HG02981 (cell line): ENCODE data around the gene SOX11.
"Not testable (repeated sequence)": the region's sequence is repeated elsewhere in the genome, so short reads cannot be mapped to it uniquely, and the experiment has no call there.

Experiments
- ATAC-seq: cut with Tn5 transposase; IDR thresholded peaks from one replicate; pipeline ENCODE4 v1.9.1; 2021; ENCODE audit warnings: mild to moderate bottlenecking, moderate library complexity; ENCODE audit not compliant: unreplicated experiment

SOX11 gene

GRCh38 chr2:5691985-5692529 is at the start of gene SOX11:
TSS of gene SOX11 (plus strand) at chr2:5692384. CDS start at chr2:5692722, 338 bp downstream.
- no peak for ATAC-seq

DNA sequence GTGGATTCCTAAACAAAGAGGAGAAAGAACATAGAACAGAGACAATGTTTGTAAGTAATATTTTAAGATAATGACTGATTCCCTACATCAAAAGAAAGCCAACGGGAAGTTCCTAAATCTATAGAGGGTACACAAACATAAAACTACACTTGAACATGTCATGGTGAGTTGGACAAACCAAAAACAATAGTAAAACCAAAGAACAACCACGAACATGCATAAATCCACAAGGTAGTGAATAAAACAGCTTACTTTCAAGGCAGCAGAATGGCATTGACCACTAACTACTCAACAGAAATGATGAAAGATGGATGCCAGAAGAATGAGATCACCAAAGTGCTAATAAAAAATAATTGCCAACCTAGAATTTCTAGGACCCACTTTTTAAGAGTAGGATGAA is 39.5 kb upstream of the SOX11 start:
- not testable (repeated sequence) for ATAC-seq

DNA sequence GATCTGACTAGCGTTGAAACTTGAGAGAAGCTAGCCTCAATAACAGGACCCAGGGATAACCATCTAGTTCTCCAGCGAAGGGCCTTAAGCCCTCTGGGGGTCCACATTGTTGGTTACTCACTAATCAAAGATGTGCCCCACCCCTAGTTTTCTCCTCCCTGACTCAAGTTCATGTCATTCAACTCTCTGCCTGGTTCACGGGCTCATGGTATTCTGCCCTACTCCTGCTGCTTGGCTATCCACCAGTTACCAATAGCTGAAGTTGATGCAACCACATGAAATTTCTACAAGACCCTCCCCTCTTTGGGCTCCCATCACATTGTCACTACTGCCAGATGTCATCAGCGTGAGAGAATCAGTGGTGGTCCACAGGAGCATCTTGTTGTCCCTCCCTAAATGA is 38.4 kb upstream of the SOX11 start:
- not testable (repeated sequence) for ATAC-seq

DNA sequence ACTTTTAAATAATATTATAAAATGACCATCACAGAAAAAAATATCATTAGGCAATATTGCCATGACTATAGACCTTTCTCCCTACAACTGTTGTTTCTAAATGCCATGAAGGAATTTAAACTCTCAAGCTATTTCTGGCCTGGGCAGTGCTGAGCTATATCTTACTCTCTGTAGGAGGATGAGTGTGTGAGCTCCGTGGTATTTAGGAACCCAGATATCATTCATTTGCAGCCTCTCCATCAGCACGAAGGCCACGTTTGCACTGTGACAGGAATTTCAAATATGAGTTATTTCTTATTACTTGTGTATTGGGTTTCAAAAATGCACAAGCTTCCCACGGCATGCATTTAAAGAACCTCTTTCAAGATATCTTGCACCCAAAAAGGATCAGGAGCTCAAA is 35.0 kb upstream of the SOX11 start:
- no peak for ATAC-seq

- ATAC-seq, result no peak
These were observed 31.6 kb upstream of the SOX11 start for GRCh38 chr2:5660591-5660990.

DNA sequence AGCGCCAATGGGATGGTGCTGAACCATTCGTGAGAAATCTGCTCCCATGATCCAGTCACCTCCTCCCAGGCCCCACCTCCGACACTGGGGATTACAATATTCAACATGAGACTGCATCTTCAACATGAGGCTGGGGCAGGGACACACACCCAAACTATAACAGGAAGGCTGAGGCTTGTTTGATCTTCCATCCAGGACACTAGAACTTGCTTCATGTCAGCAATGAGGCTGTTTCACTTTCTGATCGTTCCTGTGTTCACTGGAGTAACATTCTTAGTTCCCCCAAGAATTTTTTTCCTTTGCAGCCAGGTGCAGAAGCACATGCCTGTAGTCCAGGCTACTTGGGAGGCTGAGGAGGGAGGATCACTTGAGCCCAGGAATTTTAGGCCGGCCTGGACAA is 30.8 kb upstream of the SOX11 start:
- no peak for ATAC-seq

DNA sequence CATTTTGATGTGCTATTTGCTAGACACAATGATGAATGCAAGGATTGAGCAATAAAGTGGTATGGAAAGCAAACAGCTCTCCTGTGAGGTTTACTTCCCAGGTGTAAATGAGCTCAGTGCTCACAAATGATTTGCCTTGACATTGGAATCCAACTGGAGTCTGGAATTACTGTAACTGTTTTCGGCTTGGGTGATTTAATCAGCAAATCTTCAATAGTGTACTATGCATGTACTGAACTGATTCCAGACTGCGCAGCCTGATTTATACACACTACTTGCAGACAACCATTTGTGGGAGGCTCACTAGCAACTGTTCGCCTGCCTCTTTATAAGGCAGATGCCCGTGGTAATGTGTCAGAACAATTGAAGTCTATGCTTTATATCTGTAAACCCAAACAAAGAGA is 27.9 kb upstream of the SOX11 start:
- no peak for ATAC-seq

DNA sequence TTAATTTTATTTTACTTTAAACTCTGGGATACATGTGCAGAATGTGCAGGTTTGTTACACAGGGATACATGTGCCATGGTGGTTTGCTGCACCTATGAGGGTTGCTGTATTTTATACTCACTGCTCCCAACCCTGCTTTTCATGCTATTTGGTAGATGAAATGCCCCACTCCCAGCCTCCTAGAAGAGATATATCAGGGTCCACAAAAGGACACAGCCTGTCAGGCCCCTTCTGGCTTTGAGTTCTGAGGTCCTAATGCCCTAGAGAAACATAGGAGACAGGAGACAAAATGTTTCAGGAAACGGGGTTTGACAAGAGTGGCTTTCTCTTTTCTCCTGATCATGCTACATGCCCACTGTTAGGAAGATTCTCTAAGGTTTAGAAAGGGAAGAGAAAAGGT is 27.1 kb upstream of the SOX11 start:
- ATAC-seq, result no peak

- ATAC-seq, result no peak
These were observed 25.4 kb upstream of the SOX11 start for GRCh38 chr2:5666798-5667197.

- ATAC-seq, result not testable (repeated sequence)
These were observed 24.5 kb upstream of the SOX11 start for GRCh38 chr2:5667655-5668054.

- ATAC-seq, result no peak
These were observed 23.4 kb upstream of the SOX11 start for GRCh38 chr2:5668682-5669250.

DNA sequence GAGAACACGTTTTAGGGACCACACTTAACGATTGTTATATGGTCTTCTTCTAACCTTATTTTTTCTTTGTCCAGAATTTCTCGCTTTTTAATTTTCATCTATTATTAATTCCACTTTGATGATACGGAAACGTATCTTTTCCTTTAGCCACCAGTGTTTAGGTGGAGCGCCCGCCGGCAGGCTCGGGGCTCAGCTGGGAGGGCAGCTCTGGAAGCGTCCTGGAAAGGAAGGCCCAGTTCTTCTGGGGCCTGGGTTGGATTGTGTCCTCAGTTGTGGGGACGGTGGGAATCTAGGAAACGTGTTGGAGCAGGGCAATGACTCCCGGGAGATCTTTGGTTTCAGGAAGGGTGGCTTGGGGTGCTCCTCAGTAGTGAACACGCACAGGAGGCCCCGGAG is 19.4 kb upstream of the SOX11 start:
- no peak for ATAC-seq

GRCh38 chr2:5673145-5674025 is 18.8 kb upstream of the SOX11 start:
- no peak for ATAC-seq

- ATAC-seq, result no peak
These were observed 18.2 kb upstream of the SOX11 start for GRCh38 chr2:5674026-5674340.

- no peak for ATAC-seq
These were observed 15.1 kb upstream of the SOX11 start for GRCh38 chr2:5677133-5677532.

DNA sequence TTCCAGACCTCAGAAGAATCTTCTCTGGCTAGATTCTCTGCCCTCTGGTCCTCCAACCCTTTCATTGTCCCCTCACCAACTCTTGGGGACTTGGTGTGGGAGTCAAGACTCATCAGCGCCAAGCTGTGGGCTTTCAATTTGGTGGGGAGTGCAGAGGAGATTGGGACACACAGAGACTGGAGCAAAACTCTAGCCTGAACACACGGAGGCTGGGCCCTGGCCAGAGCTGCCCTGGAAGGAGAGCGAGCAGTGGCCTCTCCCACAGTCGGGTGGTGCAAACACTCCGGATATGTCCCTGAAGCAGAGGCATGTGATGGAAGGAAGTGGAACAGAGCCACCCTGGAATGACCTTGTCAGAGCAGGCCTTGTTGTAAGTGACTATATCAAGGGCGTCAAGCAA is 8.7 kb upstream of the SOX11 start:
- ATAC-seq, result no peak

- ATAC-seq, result no peak
These were observed 7.0 kb upstream of the SOX11 start for GRCh38 chr2:5685225-5685624.

GRCh38 chr2:5686068-5686467 is 6.1 kb upstream of the SOX11 start:
- ATAC-seq, result no peak

GRCh38 chr2:5686536-5686935 is 5.6 kb upstream of the SOX11 start:
- no peak for ATAC-seq

- ATAC-seq, result no peak
These were observed 2.4 kb upstream of the SOX11 start for GRCh38 chr2:5689750-5690149.

DNA sequence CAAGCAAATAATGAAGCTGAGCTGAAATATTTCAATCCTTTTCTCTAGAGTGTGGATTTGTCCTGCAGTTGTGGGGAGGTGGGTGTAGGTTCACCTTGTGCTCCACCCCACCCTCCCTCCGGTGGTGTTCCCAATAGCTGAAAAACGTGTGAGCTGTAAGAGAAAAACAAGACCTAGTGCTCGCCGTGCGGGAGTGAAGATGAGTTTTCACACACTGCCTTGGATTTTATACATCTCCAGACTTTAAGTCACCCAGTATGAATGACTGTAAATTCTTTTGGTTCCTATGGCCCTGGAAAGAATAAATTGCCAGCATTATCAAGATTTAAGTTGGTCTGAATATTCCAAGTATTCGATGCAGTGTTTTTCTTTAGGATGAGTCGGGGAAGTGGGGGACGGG is 1.9 kb upstream of the SOX11 start:
- no peak for ATAC-seq

GRCh38 chr2:5690718-5691220 is 1.4 kb upstream of the SOX11 start:
- no peak for ATAC-seq
